K562 (cell line): ENCODE results near the gene SLC22A4. TPM values are rescaled to one million over a fixed set of nuclear protein-coding genes. Genes with fewer than 3 reads are reported as not detected.

Source experiments
- ATAC-seq: fragments of 200-7000 bp; cut with Tn5 transposase; 3 replicates; pipeline ENCODE4 v1.9.1; 2020; ENCODE audit warnings: moderate library complexity
- BruUV-seq: library from RNA; stranded (reverse); fragments of 400-500 nt; replicated peaks from 2 replicates; lab custom pipeline; 2021; lab: Mats Ljungman, UMichigan
- CTCF ChIA-PET: fragments of 300-600 bp; formaldehyde crosslinking; extraction: SDS; loops from one replicate; lab custom pipeline; 2021; ENCODE audit warnings: low intra/inter-chr PET ratio; lab: Yijun Ruan, JAX
- POLR2A ChIA-PET: fragments of 300-600, 350-650 bp; sonication (Branson Sonifier 250); formaldehyde crosslinking; extraction: SDS; loops from one replicate; lab custom pipeline; 2021; ENCODE audit warnings: antibody characterized with exemption, inconsistent platforms; lab: Yijun Ruan, JAX
- DNase-seq, 4 experiments: peaks; one replicate each; pipeline versions ENCODE4 v3.0.0 to v3.0.0-alpha.2; 2011 to 2018; ENCODE audit warnings: low spot score in 3 of 4, mixed read lengths in 3 of 4; ENCODE audit errors: extremely low read depth in 1 of 4
- FAIRE-seq: peaks from 2 replicates; lab custom pipeline; 2011; peaks lifted over from hg19 to GRCh38; lab: Jason Lieb, UNC
- H2AFZ ChIP-seq: 2 replicates; pipeline ENCODE4 v1.6.0; 2011; ENCODE audit warnings: low read depth, low read length, control low read depth, inconsistent platforms
- H3K27ac ChIP-seq: fragments of 200-600 bp; 3 replicates; pipeline ENCODE4 v1.8.0; 2011; ENCODE audit warnings: low read depth, mild to moderate bottlenecking, control low read depth, inconsistent platforms, low read length, moderate library complexity, mixed read lengths; ENCODE audit errors: extremely low read depth
- H3K27me3 ChIP-seq, 2 experiments: fragments of 300-600 bp in 1 of 2; 2 replicates in 1 of 2; 3 replicates in 1 of 2; pipeline versions ENCODE4 v1.6.0 to v1.8.0; 2011; ENCODE audit warnings: inconsistent platforms in 2 of 2, low read length in 2 of 2, mild to moderate bottlenecking in 1 of 2, mixed read lengths in 1 of 2, moderate library complexity in 1 of 2; ENCODE audit not compliant: control insufficient read depth in 2 of 2, insufficient read depth in 2 of 2
- H3K36me3 ChIP-seq: fragments of 300-600 bp; 3 replicates; pipeline ENCODE4 v1.8.0; 2011; ENCODE audit warnings: mild to moderate bottlenecking, low read length, inconsistent platforms; ENCODE audit not compliant: control insufficient read depth, insufficient read depth
- H3K4me1 ChIP-seq, 2 experiments: fragments of 200-600 bp in 1 of 2; replicated peaks in 1 of 2; 2 replicates in 1 of 2; 3 replicates in 1 of 2; pipeline versions ENCODE4 v1.5.1 to v1.8.0; 2011; ENCODE audit warnings: inconsistent platforms in 2 of 2, low read length in 2 of 2, mild to moderate bottlenecking in 1 of 2, mixed read lengths in 1 of 2, moderate library complexity in 1 of 2; ENCODE audit not compliant: control insufficient read depth in 2 of 2, insufficient read depth in 2 of 2
- H3K4me2 ChIP-seq: 2 replicates; pipeline ENCODE4 v1.6.1; 2011; ENCODE audit warnings: low read length, control low read depth, inconsistent platforms, mixed read lengths; ENCODE audit not compliant: insufficient read depth
- H3K4me3 ChIP-seq: fragments of 200-600 bp; sonication (generic), shearing (Covaris generic); 2 replicates; pipeline ENCODE4 v1.5.1; 2016; ENCODE audit warnings: control low read depth, inconsistent platforms
- H3K79me2 ChIP-seq: fragments of 200-600 bp; 3 replicates; pipeline ENCODE4 v1.8.0; 2011; ENCODE audit warnings: low read length, inconsistent platforms; ENCODE audit not compliant: control insufficient read depth, insufficient read depth
- H3K9ac ChIP-seq, 2 experiments: 2 replicates each; pipeline versions ENCODE4 v1.6.0 to v1.6.1; 2011; ENCODE audit warnings: low read depth in 2 of 2, low read length in 2 of 2, control low read depth in 1 of 2, inconsistent platforms in 1 of 2, mild to moderate bottlenecking in 1 of 2, mixed read lengths in 1 of 2; ENCODE audit not compliant: insufficient read depth in 1 of 2
- H3K9me1 ChIP-seq: one replicate; pipeline ENCODE4 v1.6.0; 2011; ENCODE audit warnings: inconsistent platforms, mild to moderate bottlenecking, low read length, moderate library complexity; ENCODE audit not compliant: control insufficient read depth, insufficient read depth
- H3K9me3 ChIP-seq: replicated peaks from 2 replicates; pipeline ENCODE4 v1.5.1; 2011; ENCODE audit warnings: low read depth, low read length, inconsistent platforms; ENCODE audit not compliant: control insufficient read depth, insufficient read depth
- H4K20me1 ChIP-seq: replicated peaks from 2 replicates; pipeline ENCODE4 v1.6.1; 2011; ENCODE audit warnings: low read length, inconsistent platforms, mixed read lengths; ENCODE audit not compliant: control insufficient read depth, insufficient read depth
- EGR1 ChIP-seq: fragments of 450-650 bp; conservative IDR thresholded peaks from 2 replicates; pipeline ENCODE4 v1.6.1; 2017; ENCODE audit warnings: mild to moderate bottlenecking
- MEIS2 ChIP-seq: fragments of 450-650 bp; IDR thresholded peaks from 2 replicates; pipeline ENCODE4 v1.6.1; 2014; ENCODE audit warnings: mild to moderate bottlenecking; ENCODE audit not compliant: partially characterized antibody
- SNIP1 ChIP-seq: fragments of 450-650 bp; IDR thresholded peaks from 2 replicates; pipeline ENCODE4 v1.7.1; 2017; ENCODE audit warnings: low read depth, mild to moderate bottlenecking
- WGBS: fragments of 100-300 bp; shearing (Covaris generic); methylation state at CpG from one replicate; pipeline ENCODE4 v1.1.6; 2016; ENCODE audit warnings: low coverage, mixed read lengths; ENCODE audit not compliant: insufficient coverage; ENCODE audit errors: missing lambda C conversion rate; 5-methylcytosine and 5-hydroxymethylcytosine counted together
- in situ Hi-C: fragments of 300-500 bp; cut with MboI; formaldehyde crosslinking; loops from 4 replicates; pipeline ENCODE4 v1.15.0; 2018; ENCODE audit warnings: inconsistent platforms, mixed read lengths
- intact Hi-C: fragments of 100-400 bp; cut with micrococcal nuclease; formaldehyde crosslinking; loops from 2 replicates; pipeline ENCODE4 v1.14.2; 2022
- polyA plus RNA-seq, 8 experiments: library from polyadenylated mRNA; depleted of rRNA in 4 of 8; stranded (reverse) in 5 of 8; unstranded in 3 of 8; fragments of >200 nt; fragmentation: Nextera tagmentation in 2 of 8; fragmentation: Illumina TruSeq in 1 of 8; extraction: Ambion mirVana in 2 of 8; extraction: Trizol in 1 of 8; gene quantifications; 2 replicates each; pipeline versions ENCODE4 v1.2.1 to v1.2.3, GENCODE V29; 2011 to 2014; ENCODE audit warnings: inconsistent platforms in 1 of 8, missing spikeins in 1 of 8
- total RNA-seq, 7 experiments: library from RNA; depleted of rRNA in 6 of 7; stranded (reverse); fragments of >200 nt in 6 of 7; fragmentation: Illumina TruSeq in 2 of 7; extraction: Trizol in 2 of 7; gene quantifications; 2 replicates each; pipeline versions ENCODE4 v1.2.1 to v1.2.3, GENCODE V29; 2011 to 2021; ENCODE audit warnings: low replicate concordance in 1 of 7
- TF ChIP-seq, protein P1 (sequence below), 2 experiments: IDR thresholded peaks in 1 of 2; conservative IDR thresholded peaks in 1 of 2; 2 replicates each; pipeline ENCODE4 v1.6.1; 2016; ENCODE audit warnings: low read depth in 2 of 2, mild to moderate bottlenecking in 1 of 2, missing compliant biosample characterization in 1 of 2, missing genetic modification characterization in 1 of 2, moderate library complexity in 1 of 2
- TF ChIP-seq, protein P2 (sequence below): fragments of 200-800 bp; sonication (Bioruptor generic); IDR thresholded peaks from 2 replicates; pipeline ENCODE4 v1.6.1; 2017; ENCODE audit warnings: missing genetic modification characterization, missing compliant biosample characterization

SLC22A4 gene
- total and polyA plus RNA-seq, 9 of the 15 experiments (the other 6 are each of a cell fraction or from before 2014, with no cell fraction given) = 2.7 to 9.5 (median 6.2) TPM

DNA sequence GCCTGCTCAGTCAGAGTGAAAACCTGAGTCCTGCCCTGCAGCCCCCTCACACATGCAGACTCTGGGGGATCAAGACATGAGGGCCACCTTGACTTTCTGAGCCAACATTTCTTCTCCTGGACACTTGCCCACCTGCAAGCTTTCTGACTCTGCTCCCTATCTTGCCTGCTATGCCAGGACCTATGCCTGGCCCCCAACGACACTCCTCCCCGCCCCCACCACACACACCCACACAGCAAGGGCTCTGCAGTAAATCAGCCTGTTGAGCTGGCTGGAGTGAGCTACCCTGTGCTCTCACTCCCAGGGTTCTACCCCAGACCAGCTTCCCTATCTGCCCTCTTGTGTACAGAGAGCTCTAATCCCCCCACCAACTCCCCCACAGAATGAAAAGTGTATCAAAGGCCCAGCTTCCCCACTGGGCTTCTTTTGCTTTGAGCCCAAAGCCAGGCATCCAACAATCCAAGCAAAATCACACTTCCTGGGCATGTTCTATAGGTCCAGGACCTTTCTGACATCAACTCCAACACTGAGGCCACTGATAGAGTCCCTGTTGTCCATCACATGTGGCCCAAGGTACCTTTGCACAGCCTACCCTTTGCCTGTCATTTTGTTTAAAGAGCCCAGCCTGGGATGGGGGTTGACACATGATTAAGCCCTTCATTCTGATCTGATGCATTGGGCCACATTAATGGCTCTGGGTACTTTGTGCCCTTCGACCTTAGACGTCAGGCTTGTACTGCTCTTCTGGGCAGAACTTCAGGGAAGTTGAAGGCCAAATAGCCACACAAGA lies 29.5 kb upstream of the SLC22A4 start:
- Histone ChIP-seq H3K4me3 (no peak overlapping the region), H2AFZ (no peak overlapping the region), H3K4me1 (peaks cover 32 to 46% of the 10 kb centered on the region in 2 experiments), H3K27ac (no peak overlapping the region; the same call in 2 of the 3 replicates), H3K4me2 (no peak overlapping the region), H3K9ac (no peak overlapping the region), H3K27me3 (no peaks in the 10 kb centered on the region), H3K9me3 (no peaks in the 10 kb centered on the region), H3K9me1 (no peaks in the 10 kb centered on the region), H3K36me3 (peaks cover 25% of the 10 kb centered on the region; the same call in 2 of the 3 replicates), H3K79me2 (peaks cover 13% of the 10 kb centered on the region), H4K20me1 (0 out of 2 replicates have a peak, but pooled peaks cover 2% of the 10 kb centered on the region)
- DNase-seq = peak in 2 of 4 experiments; percentile 31 to 52
- in situ Hi-C loops = no loop called here
- 88% methylated on average over 2 of the region's 4 CpGs for WGBS
- TF ChIP-seq MEIS2 (peak; percentile 36), SNIP1 (no peak), EGR1 (peak; percentile 88)
- TF ChIP-seq, protein P1, sequence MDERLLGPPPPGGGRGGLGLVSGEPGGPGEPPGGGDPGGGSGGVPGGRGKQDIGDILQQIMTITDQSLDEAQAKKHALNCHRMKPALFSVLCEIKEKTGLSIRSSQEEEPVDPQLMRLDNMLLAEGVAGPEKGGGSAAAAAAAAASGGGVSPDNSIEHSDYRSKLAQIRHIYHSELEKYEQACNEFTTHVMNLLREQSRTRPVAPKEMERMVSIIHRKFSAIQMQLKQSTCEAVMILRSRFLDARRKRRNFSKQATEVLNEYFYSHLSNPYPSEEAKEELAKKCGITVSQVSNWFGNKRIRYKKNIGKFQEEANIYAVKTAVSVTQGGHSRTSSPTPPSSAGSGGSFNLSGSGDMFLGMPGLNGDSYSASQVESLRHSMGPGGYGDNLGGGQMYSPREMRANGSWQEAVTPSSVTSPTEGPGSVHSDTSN (CRISPR knock-in tag; IDR thresholded peaks at IDR 0.05; ENCODE audit: low read depth) = no peak
- TF ChIP-seq, protein P1 (tag; conservative IDR thresholded peaks at IDR 0.05; ENCODE audit: low read depth) = 0 out of 2 replicates have a peak, but pooled peaks have one; percentile 31
- TF ChIP-seq, protein P2, sequence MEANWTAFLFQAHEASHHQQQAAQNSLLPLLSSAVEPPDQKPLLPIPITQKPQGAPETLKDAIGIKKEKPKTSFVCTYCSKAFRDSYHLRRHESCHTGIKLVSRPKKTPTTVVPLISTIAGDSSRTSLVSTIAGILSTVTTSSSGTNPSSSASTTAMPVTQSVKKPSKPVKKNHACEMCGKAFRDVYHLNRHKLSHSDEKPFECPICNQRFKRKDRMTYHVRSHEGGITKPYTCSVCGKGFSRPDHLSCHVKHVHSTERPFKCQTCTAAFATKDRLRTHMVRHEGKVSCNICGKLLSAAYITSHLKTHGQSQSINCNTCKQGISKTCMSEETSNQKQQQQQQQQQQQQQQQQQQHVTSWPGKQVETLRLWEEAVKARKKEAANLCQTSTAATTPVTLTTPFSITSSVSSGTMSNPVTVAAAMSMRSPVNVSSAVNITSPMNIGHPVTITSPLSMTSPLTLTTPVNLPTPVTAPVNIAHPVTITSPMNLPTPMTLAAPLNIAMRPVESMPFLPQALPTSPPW (CRISPR knock-in tag) = 0 out of 2 replicates have a peak, but pooled peaks have one; percentile 32
- CTCF ChIA-PET = no interaction called here
- FAIRE-seq = peak; percentile 74
- no TSS peak for BruUV-seq
- intact Hi-C loops = no loop called here
- peak; percentile 19; the same call in 2 of the 3 replicates for ATAC-seq
- POLR2A ChIA-PET = interaction anchor here (0.6 to 1.7 kb wide), 8 partner anchors 14 to 196 kb away, joined by 3 to 7 read pairs (median 4); partner anchors contain the start of gene SLC22A4
